ENCODE results near the gene ZBTB8A.

ZBTB8A gene

DNA sequence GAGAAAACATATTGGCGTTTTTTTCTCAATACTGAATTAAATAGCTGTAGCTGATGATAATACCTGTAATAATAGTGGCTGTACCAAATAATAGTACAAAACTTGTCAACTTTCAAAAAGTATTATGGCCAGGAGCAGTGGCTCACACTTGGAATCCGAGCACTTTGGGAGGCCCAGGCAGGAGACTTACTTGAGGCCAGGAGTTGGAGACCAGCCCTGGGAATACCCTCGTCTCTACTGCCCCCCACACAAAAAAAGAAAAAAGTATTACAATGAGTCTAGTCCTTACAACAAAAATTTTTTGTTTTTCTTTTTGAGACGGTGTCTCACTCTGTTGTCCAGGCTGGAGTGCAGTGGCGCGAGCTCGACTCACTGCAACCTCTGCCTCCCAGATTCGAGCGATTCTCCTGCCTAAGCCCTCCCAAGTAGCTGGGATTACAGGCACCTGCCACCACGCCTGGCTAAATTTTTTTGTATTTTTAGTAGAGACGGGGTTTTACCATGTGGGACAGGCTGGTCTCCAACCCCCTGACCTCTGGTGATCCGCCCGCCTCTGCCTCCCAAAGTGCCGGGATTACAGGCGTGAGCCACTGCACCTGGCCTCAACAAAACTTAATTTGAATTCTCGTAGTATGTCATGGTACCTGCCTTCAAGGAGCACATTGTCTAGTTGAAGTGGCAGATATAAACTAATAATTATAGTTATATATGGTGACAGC is 113.2 kb downstream of the ZBTB8A start:
- peak; percentile 34 for DNase-seq (ENCODE audit: low read depth, low spot score)

Data from ELF-1 (cell line).